ENCODE results near the gene RAB31. TPM values are rescaled to one million over a fixed set of nuclear protein-coding genes. Genes with fewer than 3 reads are reported as not detected.
"Not testable (repeated sequence)": the region's sequence is repeated elsewhere in the genome, so short reads cannot be mapped to it uniquely, and the experiment has no call there.

Gene RAB31
- total RNA-seq, 1 donor from 2014 or later = 44.2 TPM

DNA sequence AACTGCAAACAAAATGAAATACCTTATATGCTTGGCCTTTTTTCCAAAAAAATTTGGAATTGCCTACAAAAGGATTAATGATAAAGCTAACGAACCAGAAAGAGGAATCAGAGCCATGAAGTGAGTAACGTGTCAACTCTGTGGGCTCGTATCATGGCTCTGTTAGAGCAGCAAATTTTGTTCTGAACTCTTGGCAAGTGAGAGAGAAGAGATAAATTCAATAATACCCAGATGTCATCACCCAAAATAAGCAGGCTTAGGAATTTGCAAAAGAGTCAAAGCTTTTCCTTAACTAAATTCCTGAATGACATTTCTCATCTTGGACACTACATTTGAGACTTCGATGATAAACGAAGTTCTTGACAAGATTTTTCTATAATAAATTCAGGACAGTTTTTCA is 182.1 kb downstream of the RAB31 start:
- no peak for TF ChIP-seq CTCF (IDR thresholded peaks at IDR 0.05; ENCODE audit: insufficient read depth, low read length, poor library complexity, severe bottlenecking)
- Histone ChIP-seq H3K27me3 (ENCODE audit: control insufficient read depth, insufficient read depth, low read length) (no peaks in the 10 kb centered on the region), H3K36me3 (ENCODE audit: control insufficient read depth, insufficient read depth, low read length) (no peaks in the 10 kb centered on the region), H3K4me3 (ENCODE audit: low read depth, low read length) (no peak overlapping the region)
- DNase-seq (ENCODE audit: low read depth) = no peak

DNA sequence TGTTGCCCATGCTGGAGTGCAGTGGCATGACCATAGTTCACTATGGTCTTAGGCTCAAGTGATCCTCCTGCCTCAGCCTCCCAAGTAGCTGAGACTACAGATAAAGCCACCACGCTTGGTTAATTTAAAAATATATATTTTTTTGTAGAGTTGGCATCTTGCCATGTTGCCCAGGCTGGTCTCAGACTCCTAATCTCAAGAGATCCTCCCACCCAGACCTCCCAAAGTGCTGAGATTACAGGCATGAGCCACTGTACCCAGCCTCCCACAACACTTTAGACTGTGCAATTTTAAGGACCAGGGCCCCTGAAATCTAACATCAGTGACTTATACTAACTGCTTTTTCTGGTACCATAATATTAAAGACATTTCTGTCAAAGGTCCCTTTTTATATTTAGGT is 182.9 kb downstream of the RAB31 start:
- Histone ChIP-seq H3K4me3 (ENCODE audit: low read depth, low read length) (no peak overlapping the region), H3K36me3 (ENCODE audit: control insufficient read depth, insufficient read depth, low read length) (no peaks in the 10 kb centered on the region), H3K27me3 (ENCODE audit: control insufficient read depth, insufficient read depth, low read length) (no peaks in the 10 kb centered on the region)
- TF ChIP-seq CTCF (IDR thresholded peaks at IDR 0.05; ENCODE audit: insufficient read depth, low read length, poor library complexity, severe bottlenecking) = no peak
- DNase-seq (ENCODE audit: low read depth) = no peak

GRCh38 chr18:9891515-9891914 is 183.4 kb downstream of the RAB31 start:
- H3K4me3 ChIP-seq (ENCODE audit: low read depth, low read length); H3K27me3 ChIP-seq (ENCODE audit: control insufficient read depth, insufficient read depth, low read length); DNase-seq (ENCODE audit: low read depth); H3K36me3 ChIP-seq (ENCODE audit: control insufficient read depth, insufficient read depth, low read length): not testable (repeated sequence)

DNA sequence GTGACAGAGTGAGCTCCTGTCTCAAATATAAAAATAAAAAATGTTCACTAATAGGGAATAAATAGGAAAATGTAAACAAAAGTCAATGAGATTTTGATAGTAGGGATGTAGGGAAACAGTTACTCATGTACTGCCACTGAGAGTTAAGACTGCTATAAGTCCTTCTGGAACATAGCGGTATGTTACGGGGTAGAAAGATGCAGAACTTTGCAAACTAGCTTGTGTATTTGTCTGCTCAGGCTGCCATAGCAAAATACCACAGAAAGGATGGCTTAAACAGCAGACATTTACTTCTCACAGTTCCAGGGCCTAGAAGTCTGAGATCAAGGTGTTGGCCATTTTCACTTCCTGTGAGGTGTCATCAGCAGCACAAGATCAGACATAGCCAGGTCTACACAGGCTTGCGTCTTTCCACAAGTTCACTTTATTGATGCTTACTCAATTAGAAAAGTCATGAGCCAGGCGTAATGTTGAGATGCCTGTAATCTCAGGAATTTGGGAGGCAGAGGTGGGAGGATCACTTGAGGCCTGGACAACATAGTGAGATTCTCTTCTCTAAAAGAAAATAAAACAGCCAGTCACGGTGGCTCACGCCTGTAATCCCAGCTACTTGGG is 186.5 kb downstream of the RAB31 start:
- Histone ChIP-seq H3K27me3 (ENCODE audit: control insufficient read depth, insufficient read depth, low read length) (no peaks in the 10 kb centered on the region), H3K36me3 (ENCODE audit: control insufficient read depth, insufficient read depth, low read length) (no peaks in the 10 kb centered on the region), H3K4me3 (ENCODE audit: low read depth, low read length) (no peak overlapping the region)
- no peak for TF ChIP-seq CTCF (IDR thresholded peaks at IDR 0.05; ENCODE audit: insufficient read depth, low read length, poor library complexity, severe bottlenecking)
- no peak for DNase-seq (ENCODE audit: low read depth)

GRCh38 chr18:9897129-9897528 is 189.0 kb downstream of the RAB31 start:
- no peaks in the 10 kb centered on the region for H3K27me3 ChIP-seq (ENCODE audit: control insufficient read depth, insufficient read depth, low read length)
- no peak for DNase-seq (ENCODE audit: low read depth)
- no peak for TF ChIP-seq CTCF (IDR thresholded peaks at IDR 0.05; ENCODE audit: insufficient read depth, low read length, poor library complexity, severe bottlenecking)
- no peak overlapping the region for H3K4me3 ChIP-seq (ENCODE audit: low read depth, low read length)
- H3K36me3 ChIP-seq (ENCODE audit: control insufficient read depth, insufficient read depth, low read length) = no peaks in the 10 kb centered on the region

- H3K4me3 ChIP-seq (ENCODE audit: low read depth, low read length); H3K27me3 ChIP-seq (ENCODE audit: control insufficient read depth, insufficient read depth, low read length); H3K36me3 ChIP-seq (ENCODE audit: control insufficient read depth, insufficient read depth, low read length); DNase-seq (ENCODE audit: low read depth): not testable (repeated sequence)
Measured at GRCh38 chr18:9897787-9898291, 189.7 kb downstream of the RAB31 start.
